CD14-positive monocyte (primary cell): ENCODE data around the gene ARV1. TPM values are rescaled to one million over a fixed set of nuclear protein-coding genes. Genes with fewer than 3 reads are reported as not detected.

Source experiments
- DNase-seq, 3 donors: peaks; one replicate each; pipeline ENCODE4 v3.0.0-alpha.2; 2011 to 2022
- H2AFZ ChIP-seq: 2 replicates; pipeline ENCODE4 v1.6.0; 2012; ENCODE audit warnings: mild to moderate bottlenecking, low read depth, low read length, inconsistent platforms; ENCODE audit not compliant: insufficient read depth, poor library complexity, severe bottlenecking
- H3K27ac ChIP-seq, 2 donors: 1 replicate in 1 of 2; 2 replicates in 1 of 2; pipeline ENCODE4 v1.5.1; 2012 to 2013; ENCODE audit warnings: low read length in 2 of 2, control low read depth in 1 of 2, inconsistent platforms in 1 of 2, low read depth in 1 of 2, mild to moderate bottlenecking in 1 of 2
- H3K27me3 ChIP-seq, 2 donors: one replicate each; pipeline versions ENCODE4 v1.6.0 to v1.6.1; 2011 to 2013; ENCODE audit warnings: low read length in 2 of 2; ENCODE audit not compliant: control insufficient read depth in 2 of 2, insufficient read depth in 2 of 2
- H3K36me3 ChIP-seq, 2 donors: replicated peaks in 1 of 2; 1 replicate in 1 of 2; 2 replicates in 1 of 2; pipeline versions ENCODE4 v1.5.1 to v1.6.1; 2012 to 2013; ENCODE audit warnings: low read length in 2 of 2, control low read depth in 1 of 2, inconsistent platforms in 1 of 2, mild to moderate bottlenecking in 1 of 2; ENCODE audit not compliant: insufficient read depth in 2 of 2, control insufficient read depth in 1 of 2
- H3K4me1 ChIP-seq, 2 donors: 1 replicate in 1 of 2; 2 replicates in 1 of 2; pipeline versions ENCODE4 v1.5.1 to v1.6.1; 2012 to 2013; ENCODE audit warnings: low read length in 2 of 2, control low read depth in 1 of 2, inconsistent platforms in 1 of 2, mild to moderate bottlenecking in 1 of 2, moderate library complexity in 1 of 2; ENCODE audit not compliant: insufficient read depth in 2 of 2, control insufficient read depth in 1 of 2
- H3K4me2 ChIP-seq: replicated peaks from 2 replicates; pipeline ENCODE3; 2012; ENCODE audit warnings: low read length, moderate library complexity, mild to moderate bottlenecking; ENCODE audit not compliant: poor library complexity, severe bottlenecking; ENCODE audit errors: extremely low read depth
- H3K4me3 ChIP-seq, 3 experiments: fragments of 200-600 bp in 1 of 3; sonication (generic) in 1 of 3; replicated peaks in 1 of 3; 1 replicate in 2 of 3; 2 replicates in 1 of 3; pipeline ENCODE4 v1.5.1; 2011 to 2013; ENCODE audit warnings: low read length in 3 of 3, mild to moderate bottlenecking in 3 of 3, control low read depth in 2 of 3, low read depth in 2 of 3, inconsistent platforms in 1 of 3, moderate library complexity in 1 of 3
- H3K79me2 ChIP-seq: 2 replicates; pipeline ENCODE4 v1.6.0; 2012; ENCODE audit warnings: mild to moderate bottlenecking, control low read depth, inconsistent platforms, low read length, moderate library complexity; ENCODE audit not compliant: insufficient read depth
- H3K9ac ChIP-seq: 2 replicates; pipeline ENCODE4 v1.6.0; 2017; ENCODE audit warnings: low read length, mild to moderate bottlenecking; ENCODE audit not compliant: insufficient read depth, poor library complexity, severe bottlenecking
- H3K9me3 ChIP-seq, 2 donors: replicated peaks in 1 of 2; 1 replicate in 1 of 2; 2 replicates in 1 of 2; pipeline versions ENCODE4 v1.5.1 to v1.6.1; 2012 to 2013; ENCODE audit warnings: low read length in 2 of 2, control low read depth in 1 of 2; ENCODE audit not compliant: control insufficient read depth in 1 of 2, insufficient read depth in 1 of 2
- H4K20me1 ChIP-seq: 2 replicates; pipeline ENCODE4 v1.6.0; 2012; ENCODE audit warnings: mild to moderate bottlenecking, low read length, control low read depth, moderate library complexity; ENCODE audit not compliant: insufficient read depth
- H3K27ac Mint-ChIP-seq, 7 donors: one replicate each; pipeline ENCODE4 v1.8.0; 2020; ENCODE audit warnings: mild to moderate bottlenecking in 7 of 7, mixed read lengths in 7 of 7, moderate library complexity in 6 of 7, inconsistent platforms in 2 of 7
- H3K27me3 Mint-ChIP-seq, 3 donors: one replicate each; pipeline ENCODE4 v1.8.0; 2021 to 2022; ENCODE audit warnings: low read depth in 3 of 3, mild to moderate bottlenecking in 3 of 3, mixed read lengths in 3 of 3, moderate library complexity in 3 of 3, inconsistent platforms in 1 of 3
- H3K36me3 Mint-ChIP-seq, 2 donors: one replicate each; pipeline ENCODE4 v1.8.0; 2020; ENCODE audit warnings: mixed read lengths in 2 of 2, inconsistent platforms in 1 of 2, mild to moderate bottlenecking in 1 of 2
- H3K4me1 Mint-ChIP-seq: one replicate; pipeline ENCODE4 v1.8.0; 2020; ENCODE audit warnings: mild to moderate bottlenecking, mixed read lengths
- H3K4me3 Mint-ChIP-seq, 2 donors: one replicate each; pipeline ENCODE4 v1.8.0; 2020; ENCODE audit warnings: mild to moderate bottlenecking in 2 of 2, mixed read lengths in 2 of 2, moderate library complexity in 1 of 2
- H3K9me3 Mint-ChIP-seq, 7 donors: one replicate each; pipeline ENCODE4 v1.8.0; 2020 to 2022; ENCODE audit warnings: mixed read lengths in 7 of 7, mild to moderate bottlenecking in 6 of 7, moderate library complexity in 6 of 7, inconsistent platforms in 2 of 7
- WGBS: methylation state at CpG from one replicate; pipeline ENCODE4 v1.1.5; 2013; ENCODE audit warnings: missing lambda C conversion rate; ENCODE audit not compliant: insufficient coverage; 5-methylcytosine and 5-hydroxymethylcytosine counted together
- intact Hi-C, 2 donors: fragments of 100-400 bp; cut with micrococcal nuclease; formaldehyde crosslinking; loops; one replicate each; pipeline versions ENCODE4 v1.15.0 to v1.15.1; 2023
- polyA plus RNA-seq, 3 donors: library from polyadenylated mRNA; depleted of rRNA in 1 of 3; unstranded in 2 of 3; stranded (reverse) in 1 of 3; fragments of 300-500 nt in 2 of 3; fragments of >200 nt in 1 of 3; fragmentation: Illumina TruSeq in 2 of 3; gene quantifications; 1 replicate in 2 of 3; 2 replicates in 1 of 3; pipeline ENCODE4 v1.2.3, GENCODE V29; 2012 to 2021
- TF ChIP-seq, protein P1 (sequence below): fragments of 200-600 bp; IDR thresholded peaks from one replicate; pipeline ENCODE4 v1.8.0; 2022; ENCODE audit warnings: antibody characterized with exemption, mild to moderate bottlenecking

ARV1 gene
- polyA plus RNA-seq, 3 donors = 7.7 to 19.2 (median 15.0) TPM

DNA sequence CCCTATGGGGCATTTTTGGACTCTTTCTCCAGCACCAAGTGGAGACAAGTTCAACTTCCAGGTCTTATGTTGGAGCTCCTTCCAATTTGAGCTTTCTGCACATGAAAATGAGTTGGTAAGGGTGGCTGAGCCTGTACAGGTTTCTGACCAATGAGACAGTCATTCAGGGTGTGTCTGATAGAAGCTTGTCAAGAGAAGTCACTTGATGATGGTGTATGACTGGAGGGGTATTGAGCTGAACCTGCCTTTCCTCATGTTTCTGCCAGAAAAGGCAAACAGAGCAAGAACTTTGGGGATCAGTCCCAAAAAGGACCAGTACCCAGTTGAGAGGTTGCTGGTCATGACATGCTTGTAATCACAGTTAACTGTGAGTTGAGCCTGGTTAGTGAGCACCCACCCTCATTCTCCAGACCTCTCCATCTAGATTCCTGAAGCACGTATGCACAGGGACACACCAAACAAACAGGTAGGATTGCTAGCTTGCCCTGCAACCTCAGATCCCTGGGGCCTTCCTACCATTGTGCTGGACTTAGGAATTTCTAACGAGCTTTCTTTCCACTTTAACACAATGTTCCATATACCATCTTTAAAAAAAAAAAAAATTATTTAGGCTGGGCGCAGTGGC is 34.6 kb downstream of the ARV1 start:
- H3K79me2 ChIP-seq = no peaks in the 10 kb centered on the region
- TF ChIP-seq, protein P1, sequence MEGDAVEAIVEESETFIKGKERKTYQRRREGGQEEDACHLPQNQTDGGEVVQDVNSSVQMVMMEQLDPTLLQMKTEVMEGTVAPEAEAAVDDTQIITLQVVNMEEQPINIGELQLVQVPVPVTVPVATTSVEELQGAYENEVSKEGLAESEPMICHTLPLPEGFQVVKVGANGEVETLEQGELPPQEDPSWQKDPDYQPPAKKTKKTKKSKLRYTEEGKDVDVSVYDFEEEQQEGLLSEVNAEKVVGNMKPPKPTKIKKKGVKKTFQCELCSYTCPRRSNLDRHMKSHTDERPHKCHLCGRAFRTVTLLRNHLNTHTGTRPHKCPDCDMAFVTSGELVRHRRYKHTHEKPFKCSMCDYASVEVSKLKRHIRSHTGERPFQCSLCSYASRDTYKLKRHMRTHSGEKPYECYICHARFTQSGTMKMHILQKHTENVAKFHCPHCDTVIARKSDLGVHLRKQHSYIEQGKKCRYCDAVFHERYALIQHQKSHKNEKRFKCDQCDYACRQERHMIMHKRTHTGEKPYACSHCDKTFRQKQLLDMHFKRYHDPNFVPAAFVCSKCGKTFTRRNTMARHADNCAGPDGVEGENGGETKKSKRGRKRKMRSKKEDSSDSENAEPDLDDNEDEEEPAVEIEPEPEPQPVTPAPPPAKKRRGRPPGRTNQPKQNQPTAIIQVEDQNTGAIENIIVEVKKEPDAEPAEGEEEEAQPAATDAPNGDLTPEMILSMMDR = no peak
- Mint-ChIP-seq H3K4me1 (no peaks in the 10 kb centered on the region), H3K27me3 (peaks cover 0 to 3% (median 0%) of the 10 kb centered on the region in 3 donors), H3K4me3 (no peak overlapping the region), H3K36me3 (peaks cover 4 to 5% of the 10 kb centered on the region in 2 donors), H3K9me3 (peaks cover 0 to 6% (median 0%) of the 10 kb centered on the region in 7 donors), H3K27ac (no peak overlapping the region)
- H3K4me1 ChIP-seq = no peaks in the 10 kb centered on the region
- H3K9ac ChIP-seq = no peak overlapping the region
- no peak for DNase-seq
- H3K4me2 ChIP-seq = no peak overlapping the region
- no peaks in the 10 kb centered on the region for H3K36me3 ChIP-seq
- H3K4me3 ChIP-seq = no peak overlapping the region
- intact Hi-C loops = no loop called here
- H3K9me3 ChIP-seq = no peaks in the 10 kb centered on the region
- no peak overlapping the region for H2AFZ ChIP-seq
- H3K27ac ChIP-seq = no peak overlapping the region
- 85% methylated on average over 3 of the region's 3 CpGs for WGBS
- no peaks in the 10 kb centered on the region for H4K20me1 ChIP-seq
- no peaks in the 10 kb centered on the region for H3K27me3 ChIP-seq

DNA sequence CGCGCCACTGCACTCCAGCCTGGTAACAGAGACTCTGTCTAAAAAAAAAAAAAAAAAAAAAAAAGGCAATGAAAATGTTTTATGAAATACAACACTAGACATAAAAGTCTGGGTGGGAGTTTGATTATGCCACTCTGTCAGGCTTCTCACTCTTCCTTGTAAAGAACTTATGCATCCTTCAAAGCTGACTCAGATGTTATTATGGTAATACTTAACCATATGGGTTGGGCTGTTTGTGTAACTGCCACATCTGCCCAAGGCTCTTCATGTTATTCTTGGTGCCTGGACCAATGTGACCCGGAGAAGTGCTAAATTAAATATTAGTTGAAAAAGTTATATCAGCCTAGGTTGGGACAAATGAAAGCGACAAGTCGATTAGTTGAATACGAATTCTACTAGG is 37.3 kb downstream of the ARV1 start:
- Histone ChIP-seq H3K9me3 (no peaks in the 10 kb centered on the region), H3K79me2 (no peaks in the 10 kb centered on the region), H3K4me1 (peaks cover 19 to 21% of the 10 kb centered on the region in 2 donors), H3K4me3 (no peak overlapping the region), H4K20me1 (no peaks in the 10 kb centered on the region), H3K27ac (no peak overlapping the region), H3K9ac (no peak overlapping the region), H3K4me2 (no peak overlapping the region), H3K27me3 (no peaks in the 10 kb centered on the region), H3K36me3 (no peaks in the 10 kb centered on the region), H2AFZ (no peak overlapping the region)
- TF ChIP-seq, protein P1 = no peak
- Mint-ChIP-seq H3K9me3 (peaks cover 0 to 2% (median 0%) of the 10 kb centered on the region in 7 donors), H3K27me3 (peaks cover 0 to 3% (median 0%) of the 10 kb centered on the region in 3 donors), H3K27ac (no peak overlapping the region), H3K36me3 (peaks cover 4 to 8% of the 10 kb centered on the region in 2 donors), H3K4me3 (no peak overlapping the region), H3K4me1 (peaks cover 21% of the 10 kb centered on the region)
- intact Hi-C loops = no loop called here
- DNase-seq = no peak
- 94% methylated on average over 4 of the region's 6 CpGs for WGBS
